Astrocyte of the cerebellum (primary cell): Measurements from ENCODE around the gene RBFOX2.

Experiments used
- DNase-seq: peaks from one replicate; pipeline ENCODE4 v3.0.0-alpha.2; 2011; ENCODE audit warnings: low read depth
- H3K4me3 ChIP-seq: 2 replicates; pipeline ENCODE4 v1.5.1; 2011; ENCODE audit warnings: mild to moderate bottlenecking, low read depth, low read length, moderate library complexity
- CTCF ChIP-seq: IDR thresholded peaks from 2 replicates; pipeline ENCODE4 v1.5.1; 2012; ENCODE audit warnings: low read length, low read depth, moderate library complexity, mild to moderate bottlenecking; ENCODE audit errors: missing control alignments
- in situ Hi-C: cut with HindIII; loops from 2 replicates; pipeline ENCODE4 v1.10.0; 2017; ENCODE audit warnings: low sequenced_read_pairs

Gene RBFOX2

GRCh38 chr22:36010882-36011281, 17.7 kb downstream of the RBFOX2 start:
- no peak overlapping the region for H3K4me3 ChIP-seq
- TF ChIP-seq CTCF, result no peak
- no peak for DNase-seq
- in situ Hi-C loops, result no loop called here

- no peak for DNase-seq
- in situ Hi-C loops, result no loop called here
- TF ChIP-seq CTCF, result no peak
- no peak overlapping the region for H3K4me3 ChIP-seq
Observed at GRCh38 chr22:36010090-36010489, 18.5 kb downstream of the RBFOX2 start.

GRCh38 chr22:36009085-36009484, 19.5 kb downstream of the RBFOX2 start:
- DNase-seq, result no peak
- in situ Hi-C loops, result no loop called here
- no peak overlapping the region for H3K4me3 ChIP-seq
- no peak for TF ChIP-seq CTCF

- no peak overlapping the region for H3K4me3 ChIP-seq
- no peak for TF ChIP-seq CTCF
- in situ Hi-C loops, result no loop called here
- DNase-seq, result no peak
Observed at GRCh38 chr22:36008565-36008964, 20.1 kb downstream of the RBFOX2 start.

- in situ Hi-C loops, result no loop called here
- TF ChIP-seq CTCF, result no peak
- no peak for DNase-seq
- H3K4me3 ChIP-seq, result no peak overlapping the region
Observed at GRCh38 chr22:36008131-36008530, 20.5 kb downstream of the RBFOX2 start.

GRCh38 chr22:36003972-36004674, 24.5 kb downstream of the RBFOX2 start:
- in situ Hi-C loops, result no loop called here
- DNase-seq, result no peak
- TF ChIP-seq CTCF, result no peak
- H3K4me3 ChIP-seq, result no peak overlapping the region

- in situ Hi-C loops, result no loop called here
- no peak for DNase-seq
- no peak overlapping the region for H3K4me3 ChIP-seq
- no peak for TF ChIP-seq CTCF
Observed at GRCh38 chr22:36002718-36003260, 25.8 kb downstream of the RBFOX2 start.
